ENCODE results near the gene RIN3. TPM values are rescaled to one million over a fixed set of nuclear protein-coding genes. Genes with fewer than 3 reads are reported as not detected.

The RIN3 gene
- total RNA-seq, 1 experiment from 2014 or later, result 2.4 TPM

GRCh38 chr14:92663049-92663448, 149.5 kb downstream of the RIN3 start:
- TF ChIP-seq, protein P1, sequence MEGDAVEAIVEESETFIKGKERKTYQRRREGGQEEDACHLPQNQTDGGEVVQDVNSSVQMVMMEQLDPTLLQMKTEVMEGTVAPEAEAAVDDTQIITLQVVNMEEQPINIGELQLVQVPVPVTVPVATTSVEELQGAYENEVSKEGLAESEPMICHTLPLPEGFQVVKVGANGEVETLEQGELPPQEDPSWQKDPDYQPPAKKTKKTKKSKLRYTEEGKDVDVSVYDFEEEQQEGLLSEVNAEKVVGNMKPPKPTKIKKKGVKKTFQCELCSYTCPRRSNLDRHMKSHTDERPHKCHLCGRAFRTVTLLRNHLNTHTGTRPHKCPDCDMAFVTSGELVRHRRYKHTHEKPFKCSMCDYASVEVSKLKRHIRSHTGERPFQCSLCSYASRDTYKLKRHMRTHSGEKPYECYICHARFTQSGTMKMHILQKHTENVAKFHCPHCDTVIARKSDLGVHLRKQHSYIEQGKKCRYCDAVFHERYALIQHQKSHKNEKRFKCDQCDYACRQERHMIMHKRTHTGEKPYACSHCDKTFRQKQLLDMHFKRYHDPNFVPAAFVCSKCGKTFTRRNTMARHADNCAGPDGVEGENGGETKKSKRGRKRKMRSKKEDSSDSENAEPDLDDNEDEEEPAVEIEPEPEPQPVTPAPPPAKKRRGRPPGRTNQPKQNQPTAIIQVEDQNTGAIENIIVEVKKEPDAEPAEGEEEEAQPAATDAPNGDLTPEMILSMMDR (conservative IDR thresholded peaks at IDR 0.05; ENCODE audit: low read depth, low read length), result no peak
- TF ChIP-seq EZH2 (IDR thresholded peaks at IDR 0.05; ENCODE audit: borderline replicate concordance, low read depth, low read length, poor library complexity, severe bottlenecking), result no peak
- ChIA-PET CTCF (no interaction called here), POLR2A (ENCODE audit: low non-redundant PET) (interaction anchor here (0.6 kb wide), 1 partner anchor 137 kb away, joined by 3 read pairs; no protein-coding TSS in a partner anchor)
- H3K27ac ChIP-seq (ENCODE audit: low read depth, low read length, poor library complexity, severe bottlenecking), result no peak overlapping the region
- intact Hi-C loops (cut with micrococcal nuclease; ENCODE audit: unreplicated experiment), result no loop called here
- BruUV-seq (replicated peaks), result no TSS peak
- no peaks in the 10 kb centered on the region for H3K9me3 ChIP-seq (ENCODE audit: low read depth, low read length, poor library complexity, severe bottlenecking)
- no peaks in the 10 kb centered on the region for H3K36me3 ChIP-seq (ENCODE audit: insufficient read depth, low read length, poor library complexity, severe bottlenecking)
- no peak for DNase-seq (ENCODE audit: low spot score)
- H3K27me3 ChIP-seq (replicated peaks; ENCODE audit: insufficient read depth, low read depth, low read length, poor library complexity), result no peaks in the 10 kb centered on the region
- no peak overlapping the region for H3K4me3 ChIP-seq (ENCODE audit: low read depth, low read length, poor library complexity, severe bottlenecking)
- no peaks in the 10 kb centered on the region for H3K4me1 ChIP-seq (ENCODE audit: insufficient read depth, low read length, poor library complexity, severe bottlenecking)

GRCh38 chr14:92665661-92666110, 152.1 kb downstream of the RIN3 start:
- Histone ChIP-seq H3K27me3 (replicated peaks; ENCODE audit: insufficient read depth, low read depth, low read length, poor library complexity) (no peaks in the 10 kb centered on the region), H3K9me3 (ENCODE audit: low read depth, low read length, poor library complexity, severe bottlenecking) (no peaks in the 10 kb centered on the region), H3K36me3 (ENCODE audit: insufficient read depth, low read length, poor library complexity, severe bottlenecking) (no peaks in the 10 kb centered on the region), H3K4me3 (ENCODE audit: low read depth, low read length, poor library complexity, severe bottlenecking) (no peak overlapping the region), H3K27ac (ENCODE audit: low read depth, low read length, poor library complexity, severe bottlenecking) (no peak overlapping the region), H3K4me1 (ENCODE audit: insufficient read depth, low read length, poor library complexity, severe bottlenecking) (no peaks in the 10 kb centered on the region)
- POLR2A ChIA-PET (ENCODE audit: low non-redundant PET), result no interaction called here
- intact Hi-C loops (cut with micrococcal nuclease; ENCODE audit: unreplicated experiment), result no loop called here
- CTCF ChIA-PET, result no interaction called here
- no peak for TF ChIP-seq EZH2 (IDR thresholded peaks at IDR 0.05; ENCODE audit: borderline replicate concordance, low read depth, low read length, poor library complexity, severe bottlenecking)
- TF ChIP-seq, protein P1 (conservative IDR thresholded peaks at IDR 0.05; ENCODE audit: low read depth, low read length), result no peak
- no TSS peak for BruUV-seq (replicated peaks)
- no peak for DNase-seq (ENCODE audit: low spot score)

- no peaks in the 10 kb centered on the region for H3K4me1 ChIP-seq (ENCODE audit: insufficient read depth, low read length, poor library complexity, severe bottlenecking)
- ChIA-PET POLR2A (ENCODE audit: low non-redundant PET) (no interaction called here), CTCF (no interaction called here)
- no peak for DNase-seq (ENCODE audit: low spot score)
- no peak for TF ChIP-seq EZH2 (IDR thresholded peaks at IDR 0.05; ENCODE audit: borderline replicate concordance, low read depth, low read length, poor library complexity, severe bottlenecking)
- TF ChIP-seq, protein P1 (conservative IDR thresholded peaks at IDR 0.05; ENCODE audit: low read depth, low read length), result no peak
- no peak overlapping the region for H3K4me3 ChIP-seq (ENCODE audit: low read depth, low read length, poor library complexity, severe bottlenecking)
- no peak overlapping the region for H3K27ac ChIP-seq (ENCODE audit: low read depth, low read length, poor library complexity, severe bottlenecking)
- no peaks in the 10 kb centered on the region for H3K36me3 ChIP-seq (ENCODE audit: insufficient read depth, low read length, poor library complexity, severe bottlenecking)
- no peaks in the 10 kb centered on the region for H3K27me3 ChIP-seq (replicated peaks; ENCODE audit: insufficient read depth, low read depth, low read length, poor library complexity)
- intact Hi-C loops (cut with micrococcal nuclease; ENCODE audit: unreplicated experiment), result no loop called here
- BruUV-seq (replicated peaks), result no TSS peak
- H3K9me3 ChIP-seq (ENCODE audit: low read depth, low read length, poor library complexity, severe bottlenecking), result no peaks in the 10 kb centered on the region
Measured at GRCh38 chr14:92666251-92666650, 152.7 kb downstream of the RIN3 start.
